Measurements from ENCODE around the gene NPTN. TPM values are rescaled to one million over a fixed set of nuclear protein-coding genes. Genes with fewer than 3 reads are reported as not detected.
"Not testable (repeated sequence)": the region's sequence is repeated elsewhere in the genome, so short reads cannot be mapped to it uniquely, and the experiment has no call there.

Gene NPTN
- total RNA-seq, 4 donors from 2014 or later = 84.3 to 118 (median 106) TPM

GRCh38 chr15:73584699-73585420 is 48.3 kb downstream of the NPTN start:
- H3K4me3 ChIP-seq = no peak overlapping the region
- no peaks in the 10 kb centered on the region for H3K27me3 ChIP-seq
- H3K27ac ChIP-seq = no peak overlapping the region
- no peaks in the 10 kb centered on the region for H3K4me1 ChIP-seq
- no peak for TF ChIP-seq CTCF (IDR thresholded peaks at IDR 0.05)
- no peak for TF ChIP-seq POLR2A (IDR thresholded peaks at IDR 0.05)
- no peak for TF ChIP-seq EP300 (IDR thresholded peaks at IDR 0.05)
- 58 to 61% methylated on average over 5 of the region's 5 CpGs for WGBS, 2 donors
- no peak for DNase-seq (ENCODE audit: low spot score in 2 of 2)
- no peaks in the 10 kb centered on the region for H3K9me3 ChIP-seq
- H3K36me3 ChIP-seq = peaks cover 0 to 87% (median 0%) of the 10 kb centered on the region in 3 donors

GRCh38 chr15:73583544-73583943 is 49.6 kb downstream of the NPTN start:
- Histone ChIP-seq H3K9me3 (no peaks in the 10 kb centered on the region), H3K36me3 (peaks cover 0 to 86% (median 0%) of the 10 kb centered on the region in 3 donors), H3K4me1 (no peaks in the 10 kb centered on the region), H3K27me3 (no peaks in the 10 kb centered on the region), H3K27ac (no peak overlapping the region), H3K4me3 (no peak overlapping the region)
- DNase-seq (ENCODE audit: low spot score in 2 of 2) = no peak
- TF ChIP-seq EP300 (IDR thresholded peaks at IDR 0.05) (no peak), CTCF (IDR thresholded peaks at IDR 0.05) (no peak), POLR2A (IDR thresholded peaks at IDR 0.05) (no peak)
- WGBS, 2 donors = 90 to 95% methylated on average over 3 of the region's 3 CpGs

GRCh38 chr15:73582851-73583379 is 50.3 kb downstream of the NPTN start:
- Histone ChIP-seq H3K4me3 (no peak overlapping the region), H3K27ac (no peak overlapping the region), H3K27me3 (no peaks in the 10 kb centered on the region), H3K4me1 (no peaks in the 10 kb centered on the region), H3K9me3 (no peaks in the 10 kb centered on the region), H3K36me3 (peaks cover 0 to 86% (median 0%) of the 10 kb centered on the region in 3 donors)
- TF ChIP-seq POLR2A (IDR thresholded peaks at IDR 0.05) (no peak), CTCF (IDR thresholded peaks at IDR 0.05) (no peak), EP300 (IDR thresholded peaks at IDR 0.05) (no peak)
- 85 to 91% methylated on average over 6 of the region's 6 CpGs for WGBS, 2 donors
- no peak for DNase-seq (ENCODE audit: low spot score in 2 of 2)

- Histone ChIP-seq H3K9me3 (no peaks in the 10 kb centered on the region), H3K36me3 (peaks cover 0 to 81% (median 0%) of the 10 kb centered on the region in 3 donors), H3K27me3 (no peaks in the 10 kb centered on the region), H3K4me1 (no peaks in the 10 kb centered on the region), H3K27ac (no peak overlapping the region), H3K4me3 (no peak overlapping the region)
- 76 to 85% methylated on average over 2 of the region's 2 CpGs for WGBS, 2 donors
- no peak for TF ChIP-seq EP300 (IDR thresholded peaks at IDR 0.05)
- no peak for TF ChIP-seq CTCF (IDR thresholded peaks at IDR 0.05)
- no peak for TF ChIP-seq POLR2A (IDR thresholded peaks at IDR 0.05)
- no peak for DNase-seq (ENCODE audit: low spot score in 2 of 2)
Measured at GRCh38 chr15:73578026-73578425, 55.2 kb downstream of the NPTN start.

GRCh38 chr15:73577593-73577992 is 55.6 kb downstream of the NPTN start:
- not testable (repeated sequence) for DNase-seq (ENCODE audit: low spot score in 2 of 2); H3K4me3 ChIP-seq; H3K27ac ChIP-seq; H3K9me3 ChIP-seq; H3K4me1 ChIP-seq; H3K27me3 ChIP-seq
- H3K36me3 ChIP-seq = peaks cover 0 to 81% (median 0%) of the 10 kb centered on the region in 3 donors
